Embryonic facial prominence (tissue), 1 donor: ENCODE results near the gene CAMK2G.

Source experiments
- DNase-seq: peaks from one replicate; pipeline ENCODE4 v3.0.0-alpha.2; 2016; ENCODE audit errors: extremely low spot score

The CAMK2G gene

DNA sequence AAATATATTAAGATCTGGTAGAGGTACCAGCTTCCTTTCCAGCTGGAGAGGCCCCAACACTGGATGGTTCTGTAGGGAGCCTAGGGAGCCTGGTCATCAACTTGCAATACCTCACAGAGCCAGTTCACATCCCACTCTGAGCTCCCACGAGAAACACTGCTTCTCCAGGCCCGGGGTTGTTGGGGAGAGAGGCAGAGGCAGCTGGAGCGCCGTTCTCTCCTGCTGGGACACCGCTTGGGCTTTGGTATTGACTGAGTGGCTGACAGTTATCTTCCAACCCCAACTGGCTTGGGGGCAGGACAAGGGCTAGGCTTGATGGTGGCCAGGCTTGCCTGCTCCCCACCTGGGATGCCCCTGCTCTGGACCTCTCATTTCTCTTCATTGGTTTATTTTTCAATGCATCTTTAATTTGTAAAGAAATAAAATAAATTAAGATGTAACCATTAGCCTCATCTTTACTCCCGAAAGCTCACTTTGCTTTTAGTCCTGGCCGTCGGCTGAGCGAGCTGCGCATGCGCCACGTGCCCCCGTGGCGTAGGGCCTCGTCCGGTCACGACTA lies 102.6 kb downstream of the CAMK2G start:
- DNase-seq: no peak

DNA sequence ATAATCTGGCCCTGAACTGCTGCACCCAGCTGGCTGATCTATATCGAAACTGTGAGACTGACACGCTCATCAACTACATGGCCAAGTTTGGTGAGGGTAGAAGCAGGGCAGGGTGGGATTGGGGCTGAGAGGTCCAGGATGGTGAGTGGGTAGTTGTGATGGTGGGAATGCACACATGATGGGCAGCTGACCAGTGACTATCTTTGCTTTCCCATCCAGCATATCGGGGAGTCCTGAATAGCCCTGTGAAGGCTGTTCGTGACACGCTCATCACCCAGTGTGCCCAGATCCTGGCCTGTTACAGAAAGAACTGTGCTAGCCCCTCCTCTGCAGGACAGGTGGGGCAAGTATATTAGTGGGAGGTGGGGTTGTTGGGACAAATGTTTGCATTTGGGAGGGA lies 105.0 kb downstream of the CAMK2G start:
- no peak for DNase-seq

DNA sequence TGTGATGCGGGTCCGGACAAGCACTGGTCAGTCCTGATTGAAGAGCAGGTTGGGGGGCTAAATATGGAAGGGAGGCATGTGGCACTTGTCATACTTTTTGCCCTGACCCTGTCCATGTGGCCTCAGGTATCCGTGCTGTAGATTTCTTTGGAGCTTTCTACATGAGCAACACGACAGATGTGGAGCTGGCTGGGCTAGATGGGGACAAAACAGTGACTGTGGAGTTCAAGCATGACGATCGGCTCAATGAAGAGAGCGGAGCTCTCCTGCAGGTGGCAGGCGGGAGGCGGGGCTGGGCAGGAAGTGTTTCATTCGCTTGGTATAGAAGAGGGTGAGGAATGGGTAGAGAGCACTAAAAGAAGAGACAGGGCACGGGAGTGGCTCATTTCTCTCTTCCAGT lies 105.5 kb downstream of the CAMK2G start:
- DNase-seq: no peak

DNA sequence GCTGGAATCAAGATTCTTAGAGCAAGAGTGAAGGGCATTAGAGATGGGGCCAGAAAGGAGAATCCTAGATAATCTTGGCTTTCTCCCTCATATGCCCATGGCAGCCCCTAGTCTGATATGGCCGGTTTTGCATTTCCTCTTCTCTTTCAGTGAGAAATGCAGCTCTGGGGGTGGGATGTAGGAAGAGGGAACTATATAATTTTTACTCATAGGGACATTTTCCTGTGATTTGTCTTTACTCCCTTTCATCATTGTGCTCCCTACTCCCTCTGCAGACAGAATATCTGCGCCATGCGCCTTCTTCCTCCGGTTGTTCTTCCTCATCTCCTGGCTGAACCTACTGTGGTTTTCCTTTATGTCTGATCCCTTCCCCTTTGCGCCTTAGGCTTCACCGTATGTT lies 109.3 kb downstream of the CAMK2G start:
- no peak for DNase-seq

DNA sequence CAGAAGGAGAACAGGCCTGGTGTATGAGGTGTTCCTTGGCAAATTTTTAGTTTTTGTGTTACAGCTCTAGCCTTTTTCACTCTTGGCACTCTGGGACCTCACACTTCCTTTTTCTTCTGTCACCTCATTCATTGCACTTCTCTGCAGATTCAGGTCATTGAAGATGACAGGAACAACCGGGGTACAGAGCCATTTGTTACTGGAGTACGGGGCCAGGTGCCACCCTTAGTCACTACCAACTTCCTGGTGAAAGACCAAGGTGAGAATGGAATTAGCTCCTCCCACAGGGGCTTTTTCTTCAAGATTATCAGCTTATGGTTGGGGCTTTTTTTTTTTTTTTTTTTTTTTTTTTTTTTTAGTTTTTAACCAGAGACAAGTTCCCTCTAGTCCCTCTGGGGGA lies 111.0 kb downstream of the CAMK2G start:
- DNase-seq: no peak

DNA sequence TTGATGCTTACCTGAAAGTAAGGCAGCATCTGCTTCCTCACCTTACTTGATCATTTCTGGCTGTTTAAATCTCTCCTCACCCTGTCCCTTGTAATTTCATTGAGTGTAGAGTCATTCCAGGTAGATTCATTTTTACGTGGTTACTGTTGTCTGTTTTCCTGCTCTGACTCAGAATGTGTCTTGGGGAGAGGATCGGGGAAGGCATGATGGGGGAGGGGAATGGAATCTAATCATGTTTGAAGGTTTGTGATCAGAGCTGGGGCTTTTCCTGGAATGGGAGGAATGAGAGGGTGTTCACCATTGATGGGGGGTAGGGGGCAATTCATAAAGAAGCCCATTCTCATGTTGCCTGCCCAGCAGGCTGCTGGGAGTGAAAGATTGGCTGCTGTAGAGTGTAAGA lies 111.4 kb downstream of the CAMK2G start:
- DNase-seq: no peak
